T-helper 9 cell (primary cell): Measurements from ENCODE around the gene CKM.
"Not testable (repeated sequence)": the region's sequence is repeated elsewhere in the genome, so short reads cannot be mapped to it uniquely, and the experiment has no call there.

Experiments used
- DNase-seq: peaks from one replicate; pipeline ENCODE4 v3.0.0-alpha.2; 2020

Gene CKM

DNA sequence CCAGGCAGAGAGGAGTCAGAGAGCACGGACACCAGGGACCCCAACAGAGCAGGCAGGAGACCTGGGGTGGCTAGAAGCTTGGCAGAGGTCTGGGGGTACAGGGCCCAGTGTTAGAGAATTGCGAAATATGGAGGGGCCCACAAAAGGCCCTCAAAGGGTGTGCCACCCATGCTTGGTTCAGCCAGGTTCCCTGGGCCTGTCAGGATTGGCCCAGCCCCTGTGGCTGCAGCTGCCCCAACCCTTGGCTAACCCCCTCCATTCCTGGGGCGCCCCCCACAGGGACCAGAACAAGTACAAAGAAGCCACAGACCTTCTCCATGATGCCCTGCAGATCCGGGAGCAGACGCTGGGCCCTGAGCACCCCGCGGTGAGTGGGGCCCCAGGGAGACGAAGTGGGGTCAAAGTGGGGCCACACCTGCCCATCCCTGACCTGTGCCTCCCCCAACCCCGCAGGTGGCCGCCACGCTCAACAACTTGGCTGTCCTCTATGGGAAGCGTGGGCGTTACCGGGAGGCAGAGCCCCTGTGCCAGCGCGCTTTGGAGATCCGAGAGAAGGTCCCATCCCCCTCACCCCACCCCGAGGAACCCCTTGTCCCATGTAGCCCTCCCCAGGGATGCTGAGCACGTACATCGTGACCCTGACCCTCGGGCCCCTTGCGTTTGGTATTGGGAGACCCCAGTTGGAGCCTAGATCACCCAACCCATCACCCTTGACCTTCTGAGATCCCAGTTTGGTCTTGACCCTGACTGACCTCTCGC lies 25.9 kb upstream of the CKM start:
- no peak for DNase-seq

DNA sequence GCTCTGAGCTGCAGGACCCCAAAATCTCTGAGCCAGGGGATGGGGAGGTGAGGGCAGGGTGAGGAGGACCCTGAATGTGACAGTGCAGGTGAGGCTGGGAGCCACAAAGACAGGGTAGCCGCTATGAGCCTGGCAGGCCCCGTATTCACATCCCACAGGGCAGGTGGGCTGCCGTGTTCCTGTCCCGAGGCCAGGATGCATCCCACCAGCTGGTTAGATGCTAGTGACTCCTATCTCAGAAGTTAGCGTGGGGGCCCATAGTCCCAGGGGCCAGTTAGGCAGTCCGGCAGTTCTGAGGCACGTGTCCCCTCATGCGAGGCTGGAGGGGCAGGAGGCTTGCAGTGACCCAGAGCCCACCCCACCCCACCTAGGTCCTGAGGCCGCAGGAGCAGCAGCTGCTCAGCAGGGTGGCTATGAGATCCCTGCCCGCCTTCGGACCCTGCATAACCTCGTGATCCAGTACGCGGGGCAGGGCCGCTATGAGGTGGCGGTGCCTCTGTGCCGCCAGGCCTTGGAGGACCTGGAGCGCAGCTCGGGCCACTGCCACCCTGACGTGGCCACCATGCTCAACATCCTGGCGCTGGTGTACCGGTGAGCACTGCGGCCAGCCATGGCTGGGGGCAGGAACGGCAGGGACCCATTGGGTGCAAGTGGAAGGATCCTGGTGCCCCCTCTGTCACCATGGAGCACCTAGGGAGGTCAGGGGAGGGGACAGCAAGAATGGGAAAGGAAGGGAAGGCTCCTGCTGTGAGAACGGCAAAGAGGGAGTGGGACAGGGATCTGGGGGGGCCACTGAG lies 25.1 kb upstream of the CKM start:
- DNase-seq, result no peak

DNA sequence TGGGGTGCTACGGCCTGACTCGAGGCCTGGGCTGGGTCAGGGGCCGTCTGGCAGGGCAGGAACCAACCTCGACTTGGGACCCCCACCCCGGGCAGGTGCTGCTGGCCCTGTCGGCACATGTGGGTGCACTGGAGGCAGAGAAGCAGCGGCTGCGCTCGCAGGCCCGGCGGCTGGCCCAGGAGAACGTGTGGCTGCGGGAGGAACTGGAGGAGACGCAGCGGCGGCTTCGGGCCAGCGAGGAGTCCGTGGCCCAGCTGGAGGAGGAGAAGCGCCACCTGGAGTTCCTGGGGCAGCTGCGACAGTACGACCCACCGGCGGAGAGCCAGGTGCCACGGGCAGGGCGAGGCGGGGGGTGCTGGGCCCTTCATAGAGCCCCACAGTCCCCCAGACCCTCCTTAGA lies 23.8 kb upstream of the CKM start:
- DNase-seq, result no peak

DNA sequence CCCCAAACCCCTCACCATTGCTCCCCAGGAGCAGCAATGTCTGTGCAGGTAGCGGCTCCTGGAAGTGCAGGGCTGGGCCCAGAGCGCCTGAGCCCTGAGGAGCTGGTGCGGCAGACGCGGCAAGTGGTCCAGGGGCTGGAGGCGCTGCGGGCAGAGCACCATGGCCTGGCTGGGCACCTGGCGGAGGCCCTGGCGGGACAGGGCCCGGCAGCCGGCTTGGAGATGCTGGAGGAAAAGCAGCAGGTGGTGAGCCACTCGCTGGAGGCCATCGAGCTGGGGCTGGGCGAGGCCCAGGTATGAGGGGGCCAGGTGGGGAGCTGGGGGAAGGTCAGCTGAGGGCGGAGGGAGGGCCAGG lies 22.8 kb upstream of the CKM start:
- DNase-seq, result no peak

DNA sequence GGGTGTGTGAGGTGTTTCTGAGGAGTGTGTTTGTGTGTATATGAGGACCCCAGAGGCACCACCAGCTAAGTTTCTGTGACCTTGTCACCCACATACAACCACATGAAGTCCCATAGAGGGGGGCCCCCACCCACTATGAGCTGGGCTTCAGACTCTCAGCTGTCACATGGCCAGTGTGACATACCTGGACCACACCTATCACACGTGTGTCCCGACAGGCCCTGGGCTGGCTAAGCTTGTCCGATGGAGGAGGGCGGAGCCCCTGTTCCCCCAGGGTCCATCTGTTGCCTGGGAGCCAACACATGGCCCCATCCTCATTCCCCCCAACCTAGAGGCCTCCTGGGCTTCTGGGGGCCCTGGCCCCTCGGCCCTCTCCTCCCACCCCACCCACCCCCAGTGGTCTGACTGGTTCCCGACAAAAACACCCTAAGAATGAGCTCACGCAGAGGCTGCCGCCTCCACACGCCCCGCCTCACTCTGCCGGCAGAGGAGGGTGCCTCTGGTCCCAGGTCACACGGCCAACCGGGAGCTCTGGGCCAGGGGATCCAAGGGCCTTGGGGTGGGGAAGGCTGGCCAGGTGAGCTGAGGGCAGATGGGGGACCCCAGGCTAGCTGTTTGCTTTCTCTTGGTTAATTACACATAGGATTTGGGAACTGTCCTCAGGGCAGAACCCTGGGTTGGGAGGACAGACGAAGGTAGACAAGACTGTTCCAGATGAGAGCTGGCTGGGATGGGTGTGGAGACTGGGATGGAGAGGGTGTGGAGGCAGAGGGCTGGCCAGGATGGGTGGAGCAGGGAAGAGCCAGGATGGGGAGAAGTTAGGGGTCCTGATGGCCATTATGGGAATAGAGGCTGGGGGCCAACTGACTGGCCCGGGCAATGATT lies 22.2 kb upstream of the CKM start:
- DNase-seq, result no peak

DNA sequence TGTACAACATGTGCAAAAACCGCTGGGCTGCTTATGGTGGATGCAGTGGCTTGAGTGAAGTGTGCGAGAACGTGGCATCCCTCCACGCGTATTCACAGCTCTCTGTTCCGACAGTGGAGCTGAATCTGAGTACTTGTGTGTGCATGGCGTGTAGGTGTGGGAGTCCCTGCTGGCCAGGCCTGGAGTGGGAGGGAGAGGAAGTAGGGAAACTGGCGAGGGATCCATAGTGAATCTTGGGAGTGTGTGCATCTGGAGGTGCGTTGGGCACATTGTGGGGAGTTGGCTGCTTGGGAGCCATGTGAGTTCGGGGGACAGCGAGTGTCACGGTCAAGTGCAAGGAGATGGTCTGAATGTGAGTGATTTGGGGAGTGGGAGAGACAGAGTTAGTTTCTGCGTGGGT lies 20.2 kb upstream of the CKM start:
- DNase-seq, result no peak

DNA sequence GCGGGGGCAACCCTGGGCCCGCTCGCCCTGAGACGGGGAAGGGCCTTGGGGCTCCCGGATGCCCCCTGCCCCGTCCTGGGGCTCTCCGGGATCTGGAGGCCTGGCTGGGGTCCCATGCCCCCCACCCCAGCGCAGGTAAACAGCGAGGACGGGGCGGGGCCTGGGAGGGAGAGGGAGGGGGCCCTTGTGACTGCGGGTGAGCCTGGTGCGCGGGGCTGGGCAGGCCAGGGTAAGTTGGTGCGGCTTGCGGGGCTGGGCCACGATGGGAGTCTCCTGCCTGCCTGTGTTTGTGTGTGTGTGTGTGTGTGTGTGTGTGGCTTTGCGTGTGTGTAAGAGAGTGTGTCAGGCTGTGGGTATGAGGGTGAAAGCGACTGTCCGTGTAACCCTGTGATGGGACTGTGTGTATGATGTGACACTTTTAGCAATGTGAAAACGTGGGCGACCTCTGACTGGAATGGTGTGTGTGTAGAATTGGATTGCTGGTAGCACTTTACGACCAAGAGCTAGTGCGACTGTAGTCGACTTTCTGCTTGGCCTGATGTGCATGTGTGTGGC lies 18.3 kb upstream of the CKM start:
- DNase-seq, result no peak

DNA sequence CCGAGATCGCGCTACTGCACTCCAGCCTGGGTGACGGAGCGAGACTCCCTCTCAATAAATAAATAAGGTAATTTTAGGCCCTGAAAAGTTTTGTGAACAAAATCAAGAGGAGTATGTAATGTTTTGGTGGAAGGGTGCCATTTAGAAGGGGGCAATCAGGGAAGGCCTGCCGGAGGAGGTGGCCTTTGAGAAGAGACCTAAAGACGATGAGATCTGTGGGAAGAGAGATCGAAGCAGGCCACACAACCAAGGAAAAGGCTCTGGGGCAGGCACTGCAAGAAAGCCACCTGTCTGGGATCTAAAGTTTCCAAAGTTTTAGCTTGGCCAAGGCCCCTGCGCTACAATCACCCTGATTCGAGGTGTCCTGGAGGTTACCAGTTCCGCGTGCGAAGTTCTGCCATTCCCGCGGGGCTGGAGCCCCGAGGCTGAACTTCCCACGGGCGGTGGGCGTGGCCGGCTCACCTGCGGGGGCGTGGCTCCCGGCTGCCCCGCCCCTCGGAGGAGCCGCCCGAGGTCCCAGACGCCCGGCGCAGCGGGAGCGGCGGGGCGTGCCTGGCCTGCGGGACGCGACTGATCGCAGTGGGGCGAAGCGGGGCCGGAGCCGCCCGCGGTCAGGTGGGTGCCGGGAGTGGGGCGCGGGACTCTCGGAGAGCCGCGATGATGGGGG lies 17.7 kb upstream of the CKM start, which contains the start of gene KLC3:
Gene KLC3, plus strand, starts transcription at position 519 of the 667 bp plus-strand sequence. CDS start 4,792 bp downstream, outside the sequence.
- DNase-seq, result peak; percentile 30

DNA sequence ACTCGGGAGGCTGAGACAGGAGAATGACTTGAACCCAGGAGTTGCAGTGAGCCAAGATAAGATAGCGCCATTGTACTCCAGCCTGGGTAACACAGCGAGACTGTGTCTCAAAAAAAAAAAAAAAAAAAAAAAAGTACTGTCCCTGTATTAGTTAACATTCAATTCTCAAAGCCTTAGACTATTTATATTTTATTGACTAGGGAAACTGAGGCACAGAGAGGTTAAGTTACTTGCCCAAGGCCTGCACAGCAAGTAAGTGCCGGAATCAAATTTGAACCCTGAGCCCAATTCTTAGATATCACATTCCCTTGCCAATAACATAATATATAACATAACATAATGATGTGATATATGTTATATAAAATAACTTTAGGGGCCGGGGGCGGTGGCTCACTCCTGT lies 17.0 kb upstream of the CKM start:
- DNase-seq, result no peak

DNA sequence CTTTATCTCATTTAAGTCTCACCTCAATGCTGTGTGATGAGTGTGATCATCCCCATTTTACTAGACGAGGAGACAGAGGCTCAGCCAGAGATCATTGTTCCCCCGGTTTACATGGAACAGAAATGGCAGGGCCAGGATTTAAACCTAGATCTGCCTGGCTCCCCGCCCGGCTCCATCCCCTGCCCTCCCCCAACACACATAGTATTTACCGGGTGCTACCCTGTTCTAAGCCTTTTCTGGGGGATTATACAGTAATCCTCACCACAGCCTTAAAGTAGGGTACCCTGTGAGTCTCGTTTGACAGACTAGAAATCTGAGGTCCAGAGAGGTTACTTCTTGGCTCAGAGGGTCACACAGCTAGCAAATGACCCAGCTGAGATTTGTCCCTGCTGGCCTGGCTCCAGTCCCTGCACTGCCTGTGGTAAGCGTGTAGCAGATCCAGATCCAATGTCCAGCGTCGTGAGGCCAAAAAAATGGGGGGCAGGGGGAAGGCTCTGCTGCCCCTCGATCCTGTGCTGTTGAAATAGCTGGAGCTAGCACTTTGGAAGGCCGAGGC lies 14.1 kb upstream of the CKM start:
- DNase-seq, result no peak

DNA sequence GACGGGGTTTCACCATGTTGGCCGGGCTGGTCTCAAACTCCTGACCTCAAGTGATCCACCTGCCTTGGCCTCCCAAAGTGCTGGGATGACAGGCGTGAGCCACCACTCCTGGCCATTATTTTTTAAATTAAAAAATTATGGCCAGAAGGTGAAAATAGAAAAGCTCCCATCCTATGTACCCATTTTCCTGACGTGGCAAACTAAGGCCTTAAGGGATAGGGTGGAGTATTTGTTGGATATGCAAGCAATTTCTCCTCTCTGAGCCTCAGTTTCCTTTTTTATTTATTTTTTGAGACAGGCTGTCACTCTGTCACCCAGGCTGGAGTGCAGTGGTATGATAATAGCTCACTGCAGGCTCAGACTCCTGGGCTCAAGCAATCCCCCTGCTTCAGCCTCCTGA lies 12.2 kb upstream of the CKM start:
- not testable (repeated sequence) for DNase-seq

DNA sequence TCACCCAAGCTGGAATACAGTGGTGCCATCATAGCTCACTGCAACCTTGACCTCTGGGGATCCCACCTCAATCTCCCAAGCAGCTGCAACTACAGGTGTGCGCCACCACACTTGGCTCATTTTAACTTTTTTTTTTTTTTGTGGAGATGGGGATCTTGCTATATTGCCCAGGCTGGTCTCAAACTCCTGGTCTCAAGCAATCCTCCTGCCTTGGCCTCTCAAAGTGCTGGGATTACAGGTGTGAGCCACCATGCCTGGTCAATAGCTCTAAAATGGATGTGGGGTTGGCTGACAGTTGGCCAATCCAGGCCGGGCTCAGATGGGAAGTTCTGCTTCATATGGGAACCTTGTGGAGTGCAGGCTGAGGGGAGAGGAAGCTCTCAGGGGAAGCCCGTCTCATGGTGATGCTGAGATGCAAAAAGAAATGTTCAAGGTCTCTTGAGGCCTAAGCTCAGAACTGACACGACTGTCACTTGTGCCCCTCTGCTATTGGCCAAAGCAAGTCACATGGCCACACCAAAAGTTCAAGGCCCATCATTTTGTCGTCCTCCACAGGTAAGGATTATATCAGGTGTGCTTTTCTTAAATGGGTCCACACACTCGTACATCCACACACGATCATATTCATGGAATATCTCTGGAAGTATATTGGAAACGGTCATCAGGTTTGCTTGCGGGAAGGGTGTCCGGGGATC lies 11.1 kb upstream of the CKM start:
- DNase-seq, result no peak

DNA sequence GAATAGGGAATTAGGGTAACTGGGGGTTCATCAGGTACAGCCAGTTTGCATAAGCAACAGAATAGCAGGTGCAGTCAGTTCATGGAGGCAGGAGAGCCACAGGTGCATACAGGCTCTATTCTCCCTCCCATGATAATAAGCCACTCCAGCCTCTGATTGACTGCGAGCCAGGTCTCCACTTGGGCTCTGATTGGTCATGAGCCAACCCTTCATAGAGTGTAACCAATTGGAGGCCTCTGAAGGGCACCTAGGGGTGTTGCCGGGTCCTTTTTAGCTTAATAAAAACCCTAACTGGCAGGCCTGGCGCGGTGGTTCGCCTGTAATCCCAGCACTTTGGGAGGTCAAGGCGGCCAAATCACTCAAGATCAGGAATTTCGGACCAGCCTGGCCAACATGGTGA lies 8.7 kb upstream of the CKM start:
- DNase-seq, result no peak

DNA sequence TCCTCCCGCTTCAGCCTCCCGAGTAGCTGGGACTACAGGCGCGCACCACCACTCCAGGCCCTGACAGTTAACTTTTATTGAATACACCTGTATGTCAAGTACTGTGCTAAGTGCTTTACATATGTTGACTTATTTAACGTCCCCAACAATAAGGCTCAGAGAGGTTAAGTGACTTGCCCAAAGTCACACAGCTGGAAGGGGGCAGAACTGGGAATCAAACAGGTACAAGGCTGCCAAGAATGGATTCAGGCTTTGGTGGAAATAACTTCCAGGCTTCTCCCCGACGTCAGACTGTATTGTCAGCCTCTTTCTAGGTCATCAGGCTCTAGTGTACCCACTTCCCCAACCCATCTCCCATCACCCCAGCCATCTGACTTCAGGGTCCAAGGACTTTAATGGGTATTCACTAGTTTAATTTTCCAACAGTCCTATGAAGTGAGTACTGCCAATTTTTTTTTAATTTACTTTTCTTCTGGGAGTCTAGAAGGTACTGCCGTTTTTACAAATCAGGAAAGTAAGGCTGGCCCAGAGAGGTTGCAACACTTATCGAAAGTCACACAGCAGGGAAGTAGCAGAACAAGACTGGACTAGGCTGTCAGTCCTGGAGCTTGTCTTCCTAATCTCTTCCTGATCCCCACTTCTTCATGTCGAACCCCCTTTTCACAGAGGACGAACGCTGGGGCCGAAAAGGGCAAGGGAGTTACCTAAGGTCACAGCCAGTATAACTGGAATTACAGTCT lies 4.9 kb upstream of the CKM start:
- DNase-seq, result no peak

DNA sequence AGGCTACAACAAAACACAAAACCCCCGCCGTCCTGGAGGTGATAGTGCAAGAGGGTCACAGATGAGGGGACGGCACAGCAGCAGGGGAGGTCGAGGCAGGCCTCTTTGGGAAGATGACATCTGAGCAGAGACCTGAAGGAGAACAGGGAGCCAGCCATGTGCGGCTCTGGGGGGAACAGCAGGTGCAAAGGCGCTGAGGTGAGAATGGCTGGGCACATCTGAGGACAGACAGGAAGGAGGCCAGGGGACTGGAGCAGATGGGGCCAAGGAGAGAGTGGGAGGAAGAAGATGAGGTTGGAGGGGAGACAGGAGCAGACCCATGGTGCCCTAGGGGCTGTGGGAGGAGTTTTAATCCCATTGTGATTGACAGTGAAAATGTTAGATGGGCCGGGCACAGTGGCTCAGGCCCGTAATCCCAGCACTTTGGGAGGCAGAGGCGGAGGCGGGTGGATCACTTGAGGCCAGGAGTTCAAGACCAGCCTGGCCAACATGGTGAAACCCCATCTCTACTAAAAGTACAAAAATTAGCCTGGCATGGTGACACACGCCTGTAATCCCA lies 1.8 kb upstream of the CKM start:
- DNase-seq, result no peak

DNA sequence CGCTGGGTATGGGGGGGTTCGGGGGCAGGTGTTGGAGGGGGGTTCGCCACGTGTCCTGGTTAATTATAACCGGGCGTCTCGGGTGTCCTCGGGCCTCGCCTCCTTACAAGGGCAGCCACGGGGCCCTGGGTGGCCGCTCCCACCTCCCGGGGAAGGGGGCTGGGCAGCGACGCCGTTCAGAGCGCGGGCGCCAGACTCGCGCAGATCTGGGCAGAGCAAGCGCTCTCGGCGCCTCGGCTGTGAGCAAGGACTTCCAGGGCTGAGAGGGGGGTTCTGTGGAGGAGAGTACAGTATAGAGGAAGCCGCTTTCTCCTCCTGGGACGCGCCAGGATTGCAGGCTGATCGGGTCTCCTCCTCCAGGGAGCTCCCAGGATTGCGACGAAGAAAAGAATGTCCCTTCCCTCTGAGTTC lies 1.0 kb upstream of the CKM start:
- DNase-seq, result no peak

DNA sequence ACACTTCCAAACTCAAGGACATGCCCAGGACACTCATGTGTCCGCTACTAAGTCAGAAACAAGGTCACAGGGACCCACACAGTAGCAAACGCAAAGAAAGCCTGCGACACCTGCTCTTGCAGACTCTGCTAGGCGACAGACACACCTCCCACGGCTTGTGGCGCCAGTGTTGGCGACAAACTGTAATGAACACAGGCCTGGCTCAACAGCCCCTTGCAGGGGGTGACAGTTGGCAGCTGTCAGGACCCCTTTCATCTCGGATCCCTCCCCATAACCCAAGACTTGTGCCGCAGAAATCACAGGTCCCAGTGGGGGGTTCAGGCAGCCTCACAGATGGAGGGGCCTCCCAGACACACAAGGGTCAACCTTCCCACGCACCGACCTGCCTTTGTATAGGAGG lies 364 bp downstream of the CKM start:
- no peak for DNase-seq

DNA sequence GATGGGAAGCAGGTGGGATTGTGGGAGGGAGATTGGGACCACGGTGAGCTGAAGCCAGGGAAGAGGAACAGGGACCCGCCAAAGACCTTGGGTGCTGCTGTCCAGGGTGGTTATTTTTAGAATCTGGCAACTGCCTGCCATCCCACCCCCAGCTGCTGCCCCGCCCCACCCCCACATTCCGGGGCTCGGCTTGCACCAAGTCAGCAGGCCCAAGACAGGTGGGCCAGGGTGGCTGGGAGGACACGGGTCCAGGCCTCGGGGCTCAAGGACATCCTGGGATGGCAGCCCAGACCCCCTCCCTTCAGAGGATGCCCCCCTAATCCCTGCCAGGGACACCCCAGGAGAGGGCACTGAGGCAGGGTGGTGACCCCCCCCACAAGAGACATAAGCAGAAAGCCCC lies 827 bp downstream of the CKM start:
- no peak for DNase-seq

DNA sequence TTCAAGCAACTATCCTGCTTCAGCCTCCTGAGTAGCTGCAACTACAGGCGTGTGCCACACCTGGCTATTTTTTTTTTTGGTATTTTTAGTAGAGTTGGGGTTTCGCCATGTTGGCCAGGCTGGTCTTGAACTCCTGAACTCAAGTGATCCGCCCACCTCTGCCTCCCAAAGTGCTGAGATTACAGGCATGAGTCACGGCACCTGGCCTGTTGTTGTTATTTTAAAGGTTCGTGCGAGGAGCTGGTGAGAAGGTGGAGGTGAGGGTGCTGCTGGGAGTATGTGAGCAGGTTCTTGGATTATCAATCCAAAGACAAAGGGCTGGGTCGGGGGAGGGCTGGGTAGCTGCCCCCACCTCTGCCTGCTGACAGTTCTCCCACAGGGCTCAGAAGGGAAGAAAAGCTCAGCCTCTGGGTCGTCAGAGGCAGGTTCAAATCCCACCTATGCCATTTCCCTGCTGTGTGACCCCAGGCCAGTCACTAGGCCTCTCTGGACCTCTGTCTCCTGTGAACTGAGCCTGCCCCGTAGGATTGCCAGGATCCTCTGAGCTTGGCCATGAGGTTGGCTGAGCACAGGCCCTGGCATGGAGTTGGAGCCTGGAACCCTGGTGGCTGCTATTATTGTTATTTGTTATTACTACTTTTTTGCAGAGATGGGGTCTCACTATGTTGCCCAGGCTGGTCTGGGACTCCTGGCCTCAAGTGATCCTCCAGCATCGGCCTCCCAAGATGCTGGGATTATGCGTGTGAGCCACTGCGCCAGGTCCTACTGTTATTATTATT lies 1.5 kb downstream of the CKM start:
- DNase-seq, result no peak

DNA sequence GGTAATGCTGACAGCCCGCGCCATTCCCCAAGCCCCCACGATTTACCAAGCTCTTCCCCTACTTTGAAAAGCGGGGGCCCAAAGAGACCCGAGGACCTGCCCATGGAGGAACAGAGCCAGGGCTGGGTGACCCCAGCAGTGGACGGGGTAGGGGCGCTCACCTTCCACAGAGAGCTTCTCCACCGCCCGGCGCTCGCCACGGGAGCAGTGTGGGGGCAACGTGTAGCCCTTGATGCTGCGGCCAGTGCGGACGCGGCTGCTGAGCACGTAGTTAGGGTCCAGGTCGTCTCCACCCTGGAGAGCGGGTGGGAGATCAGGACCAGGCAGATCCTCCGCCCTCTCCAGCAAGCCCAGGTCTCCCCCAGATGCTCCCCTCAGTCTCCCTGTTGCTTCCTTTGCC lies 7.4 kb downstream of the CKM start:
- no peak for DNase-seq
